Neural cell (in vitro differentiated cells): Measurements from ENCODE around the gene HOXB6. TPM values are rescaled to one million over a fixed set of nuclear protein-coding genes. Genes with fewer than 3 reads are reported as not detected.

ENCODE experiments used
- H2AFZ ChIP-seq: fragments of 200-600, 300-800 bp; sonication (generic), shearing (Covaris generic); 2 replicates; pipeline ENCODE4 v1.6.0; 2014; ENCODE audit warnings: low read depth, mild to moderate bottlenecking, antibody characterized with exemption, low read length, moderate library complexity
- H3F3A ChIP-seq: fragments of 200-600 bp; shearing (Covaris generic); 2 replicates; pipeline ENCODE4 v1.6.1; 2016; ENCODE audit warnings: mild to moderate bottlenecking, moderate library complexity, mixed read lengths, antibody characterized with exemption, low read length; ENCODE audit not compliant: insufficient read depth, poor library complexity, severe bottlenecking
- H3K27ac ChIP-seq: fragments of 200-600, 300-800 bp; sonication (generic), shearing (Covaris generic); 2 replicates; pipeline ENCODE4 v1.5.1; 2014; ENCODE audit warnings: mild to moderate bottlenecking, low read length, moderate library complexity
- H3K27me3 ChIP-seq: fragments of 300-800, 200-600 bp; sonication (generic), shearing (Covaris generic); 2 replicates; pipeline ENCODE4 v1.6.0; 2014; ENCODE audit warnings: mild to moderate bottlenecking, low read depth, low read length, moderate library complexity; ENCODE audit not compliant: insufficient read depth
- H3K36me3 ChIP-seq: fragments of 300-800, 200-600 bp; sonication (generic), shearing (Covaris generic); 2 replicates; pipeline ENCODE4 v1.5.1; 2014; ENCODE audit warnings: mild to moderate bottlenecking, antibody characterized with exemption, low read length, moderate library complexity; ENCODE audit not compliant: insufficient read depth
- H3K4me2 ChIP-seq: fragments of 300-800, 200-600 bp; sonication (generic), shearing (Covaris generic); 2 replicates; pipeline ENCODE4 v1.6.0; 2014; ENCODE audit warnings: mild to moderate bottlenecking, low read length
- H3K4me3 ChIP-seq: fragments of 300-800, 200-600 bp; sonication (generic), shearing (Covaris generic); 2 replicates; pipeline ENCODE4 v1.5.1; 2014; ENCODE audit warnings: mild to moderate bottlenecking, low read length, moderate library complexity
- H3K79me2 ChIP-seq: fragments of 200-600 bp; shearing (Covaris generic); replicated peaks from 2 replicates; pipeline ENCODE4 v1.6.0; 2014; ENCODE audit warnings: mild to moderate bottlenecking, low read length, moderate library complexity; ENCODE audit not compliant: insufficient read depth
- H3K9ac ChIP-seq: fragments of 300-800, 200-600 bp; sonication (generic), shearing (Covaris generic); 2 replicates; pipeline ENCODE4 v1.6.1; 2016; ENCODE audit warnings: mild to moderate bottlenecking, low read length, mixed read lengths
- H3K9me2 ChIP-seq: fragments of 200-600 bp; shearing (Covaris generic); 2 replicates; pipeline ENCODE4 v1.6.1; 2016; ENCODE audit warnings: mild to moderate bottlenecking, low read length, mixed read lengths; ENCODE audit not compliant: insufficient read depth
- H3K9me3 ChIP-seq: fragments of 200-600, 300-800 bp; sonication (generic), shearing (Covaris generic); 2 replicates; pipeline ENCODE4 v1.6.1; 2016; ENCODE audit warnings: mild to moderate bottlenecking, mixed run types, low read length, moderate library complexity, mixed read lengths
- H4K20me1 ChIP-seq: fragments of 200-600 bp; shearing (Covaris generic); 2 replicates; pipeline ENCODE4 v1.6.1; 2016; ENCODE audit warnings: mild to moderate bottlenecking, mixed run types; ENCODE audit not compliant: insufficient read depth
- EP300 ChIP-seq: fragments of 450-650 bp; conservative IDR thresholded peaks from 2 replicates; pipeline ENCODE4 v1.6.1; 2014; ENCODE audit warnings: antibody characterized with exemption, mild to moderate bottlenecking, moderate library complexity; ENCODE audit not compliant: poor library complexity, severe bottlenecking
- EZH2 ChIP-seq: fragments of 200-600, 300-800 bp; shearing (Covaris generic), sonication (generic); IDR thresholded peaks from 2 replicates; pipeline ENCODE4 v1.6.1; 2014; ENCODE audit warnings: antibody characterized with exemption, low read length, borderline replicate concordance, mild to moderate bottlenecking; ENCODE audit not compliant: insufficient read depth, poor library complexity, severe bottlenecking
- MXI1 ChIP-seq: fragments of 450-650 bp; conservative IDR thresholded peaks from 2 replicates; pipeline ENCODE4 v1.6.1; 2014; ENCODE audit warnings: antibody characterized with exemption, mild to moderate bottlenecking; ENCODE audit not compliant: poor library complexity, severe bottlenecking
- POLR2AphosphoS5 ChIP-seq: IDR thresholded peaks from 2 replicates; pipeline ENCODE4 v1.6.1; 2012
- RAD21 ChIP-seq: fragments of 450-650 bp; conservative IDR thresholded peaks from 2 replicates; pipeline ENCODE4 v1.6.1; 2014; ENCODE audit warnings: antibody characterized with exemption, mild to moderate bottlenecking, moderate library complexity
- SMC3 ChIP-seq: fragments of 450-650 bp; conservative IDR thresholded peaks from 2 replicates; pipeline ENCODE4 v1.6.1; 2014; ENCODE audit warnings: antibody characterized with exemption, mild to moderate bottlenecking, moderate library complexity; ENCODE audit not compliant: poor library complexity
- TAF1 ChIP-seq: IDR thresholded peaks from 2 replicates; pipeline ENCODE4 v1.6.1; 2012; ENCODE audit warnings: low read depth
- polyA plus RNA-seq: library from polyadenylated mRNA; depleted of rRNA; stranded (reverse); fragments of >200 nt; gene quantifications from 2 replicates; pipeline ENCODE4 v1.2.3, GENCODE V29; 2014
- TF ChIP-seq, protein P1 (sequence below): fragments of 450-650 bp; IDR thresholded peaks from 2 replicates; pipeline ENCODE4 v1.5.1; 2014; ENCODE audit warnings: antibody characterized with exemption, mild to moderate bottlenecking, moderate library complexity; ENCODE audit not compliant: poor library complexity, severe bottlenecking
- TF ChIP-seq, protein P2 (sequence below): IDR thresholded peaks from 2 replicates; pipeline ENCODE4 v1.6.1; 2012; ENCODE audit warnings: borderline replicate concordance

HOXB6 gene
- polyA plus RNA-seq, 1 donor from 2014 or later: not detected

DNA sequence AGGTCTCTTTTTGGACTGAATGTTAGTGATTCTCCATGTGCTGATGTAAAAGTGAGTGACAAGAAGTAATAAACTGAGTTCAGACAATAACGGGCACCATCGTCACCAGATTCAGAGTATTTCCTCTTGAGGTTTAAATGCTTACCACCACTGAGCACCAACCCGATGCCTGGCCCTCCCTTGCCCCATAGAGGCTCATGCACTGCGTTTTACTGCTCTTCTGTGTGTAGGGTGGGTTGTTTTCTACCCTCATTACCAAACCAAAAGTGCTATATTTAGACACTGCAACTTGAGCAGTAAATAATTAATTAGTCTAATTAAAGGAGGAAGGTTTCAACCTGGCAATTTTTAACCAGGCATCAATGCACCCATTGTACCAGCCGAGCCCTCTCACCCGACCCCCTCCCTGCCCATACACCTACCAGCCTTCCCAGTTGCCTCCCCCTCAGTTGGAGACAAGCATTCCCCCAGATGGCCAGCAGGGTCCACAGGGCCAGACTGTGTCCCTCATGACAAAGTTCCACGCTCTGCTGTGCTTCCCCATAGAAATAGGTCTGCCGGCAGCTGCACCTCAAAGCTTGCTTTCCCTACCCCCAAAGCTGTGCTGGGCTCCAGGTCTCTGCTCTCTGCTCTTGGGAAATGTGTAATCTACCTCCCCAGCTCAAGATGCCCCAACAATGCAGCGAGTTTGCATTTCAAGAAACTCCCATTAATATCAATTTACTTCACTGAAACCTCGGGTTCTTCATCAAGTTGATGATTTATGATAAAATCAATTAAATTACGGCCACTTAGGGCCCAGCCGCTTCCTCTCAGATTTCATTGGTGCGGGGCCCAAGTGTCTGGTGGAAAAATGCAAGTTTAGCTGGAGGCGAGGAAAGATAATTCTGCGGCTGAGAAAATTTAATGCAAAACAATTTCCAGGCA lies 42.6 kb downstream of the HOXB6 start:
- no peaks in the 10 kb centered on the region for H3K9me2 ChIP-seq
- TF ChIP-seq, protein P1, sequence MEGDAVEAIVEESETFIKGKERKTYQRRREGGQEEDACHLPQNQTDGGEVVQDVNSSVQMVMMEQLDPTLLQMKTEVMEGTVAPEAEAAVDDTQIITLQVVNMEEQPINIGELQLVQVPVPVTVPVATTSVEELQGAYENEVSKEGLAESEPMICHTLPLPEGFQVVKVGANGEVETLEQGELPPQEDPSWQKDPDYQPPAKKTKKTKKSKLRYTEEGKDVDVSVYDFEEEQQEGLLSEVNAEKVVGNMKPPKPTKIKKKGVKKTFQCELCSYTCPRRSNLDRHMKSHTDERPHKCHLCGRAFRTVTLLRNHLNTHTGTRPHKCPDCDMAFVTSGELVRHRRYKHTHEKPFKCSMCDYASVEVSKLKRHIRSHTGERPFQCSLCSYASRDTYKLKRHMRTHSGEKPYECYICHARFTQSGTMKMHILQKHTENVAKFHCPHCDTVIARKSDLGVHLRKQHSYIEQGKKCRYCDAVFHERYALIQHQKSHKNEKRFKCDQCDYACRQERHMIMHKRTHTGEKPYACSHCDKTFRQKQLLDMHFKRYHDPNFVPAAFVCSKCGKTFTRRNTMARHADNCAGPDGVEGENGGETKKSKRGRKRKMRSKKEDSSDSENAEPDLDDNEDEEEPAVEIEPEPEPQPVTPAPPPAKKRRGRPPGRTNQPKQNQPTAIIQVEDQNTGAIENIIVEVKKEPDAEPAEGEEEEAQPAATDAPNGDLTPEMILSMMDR: no peak
- TF ChIP-seq EZH2: no peak
- no peak for TF ChIP-seq EP300
- no peak for TF ChIP-seq RAD21
- no peak for TF ChIP-seq MXI1
- TF ChIP-seq, protein P2, sequence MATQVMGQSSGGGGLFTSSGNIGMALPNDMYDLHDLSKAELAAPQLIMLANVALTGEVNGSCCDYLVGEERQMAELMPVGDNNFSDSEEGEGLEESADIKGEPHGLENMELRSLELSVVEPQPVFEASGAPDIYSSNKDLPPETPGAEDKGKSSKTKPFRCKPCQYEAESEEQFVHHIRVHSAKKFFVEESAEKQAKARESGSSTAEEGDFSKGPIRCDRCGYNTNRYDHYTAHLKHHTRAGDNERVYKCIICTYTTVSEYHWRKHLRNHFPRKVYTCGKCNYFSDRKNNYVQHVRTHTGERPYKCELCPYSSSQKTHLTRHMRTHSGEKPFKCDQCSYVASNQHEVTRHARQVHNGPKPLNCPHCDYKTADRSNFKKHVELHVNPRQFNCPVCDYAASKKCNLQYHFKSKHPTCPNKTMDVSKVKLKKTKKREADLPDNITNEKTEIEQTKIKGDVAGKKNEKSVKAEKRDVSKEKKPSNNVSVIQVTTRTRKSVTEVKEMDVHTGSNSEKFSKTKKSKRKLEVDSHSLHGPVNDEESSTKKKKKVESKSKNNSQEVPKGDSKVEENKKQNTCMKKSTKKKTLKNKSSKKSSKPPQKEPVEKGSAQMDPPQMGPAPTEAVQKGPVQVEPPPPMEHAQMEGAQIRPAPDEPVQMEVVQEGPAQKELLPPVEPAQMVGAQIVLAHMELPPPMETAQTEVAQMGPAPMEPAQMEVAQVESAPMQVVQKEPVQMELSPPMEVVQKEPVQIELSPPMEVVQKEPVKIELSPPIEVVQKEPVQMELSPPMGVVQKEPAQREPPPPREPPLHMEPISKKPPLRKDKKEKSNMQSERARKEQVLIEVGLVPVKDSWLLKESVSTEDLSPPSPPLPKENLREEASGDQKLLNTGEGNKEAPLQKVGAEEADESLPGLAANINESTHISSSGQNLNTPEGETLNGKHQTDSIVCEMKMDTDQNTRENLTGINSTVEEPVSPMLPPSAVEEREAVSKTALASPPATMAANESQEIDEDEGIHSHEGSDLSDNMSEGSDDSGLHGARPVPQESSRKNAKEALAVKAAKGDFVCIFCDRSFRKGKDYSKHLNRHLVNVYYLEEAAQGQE: no peak
- TF ChIP-seq SMC3: no peak
- TF ChIP-seq TAF1: no peak
- TF ChIP-seq POLR2AphosphoS5: no peak
- H3K36me3 ChIP-seq: no peaks in the 10 kb centered on the region
- no peaks in the 10 kb centered on the region for H4K20me1 ChIP-seq
- H3K9me3 ChIP-seq: no peaks in the 10 kb centered on the region
- no peak overlapping the region for H3K9ac ChIP-seq
- no peak overlapping the region for H2AFZ ChIP-seq
- no peak overlapping the region for H3K27ac ChIP-seq
- no peak overlapping the region for H3K4me3 ChIP-seq
- H3K79me2 ChIP-seq: no peaks in the 10 kb centered on the region
- H3K4me2 ChIP-seq: no peak overlapping the region
- H3F3A ChIP-seq: no peaks in the 10 kb centered on the region
- H3K27me3 ChIP-seq: peaks cover 99% of the 10 kb centered on the region

DNA sequence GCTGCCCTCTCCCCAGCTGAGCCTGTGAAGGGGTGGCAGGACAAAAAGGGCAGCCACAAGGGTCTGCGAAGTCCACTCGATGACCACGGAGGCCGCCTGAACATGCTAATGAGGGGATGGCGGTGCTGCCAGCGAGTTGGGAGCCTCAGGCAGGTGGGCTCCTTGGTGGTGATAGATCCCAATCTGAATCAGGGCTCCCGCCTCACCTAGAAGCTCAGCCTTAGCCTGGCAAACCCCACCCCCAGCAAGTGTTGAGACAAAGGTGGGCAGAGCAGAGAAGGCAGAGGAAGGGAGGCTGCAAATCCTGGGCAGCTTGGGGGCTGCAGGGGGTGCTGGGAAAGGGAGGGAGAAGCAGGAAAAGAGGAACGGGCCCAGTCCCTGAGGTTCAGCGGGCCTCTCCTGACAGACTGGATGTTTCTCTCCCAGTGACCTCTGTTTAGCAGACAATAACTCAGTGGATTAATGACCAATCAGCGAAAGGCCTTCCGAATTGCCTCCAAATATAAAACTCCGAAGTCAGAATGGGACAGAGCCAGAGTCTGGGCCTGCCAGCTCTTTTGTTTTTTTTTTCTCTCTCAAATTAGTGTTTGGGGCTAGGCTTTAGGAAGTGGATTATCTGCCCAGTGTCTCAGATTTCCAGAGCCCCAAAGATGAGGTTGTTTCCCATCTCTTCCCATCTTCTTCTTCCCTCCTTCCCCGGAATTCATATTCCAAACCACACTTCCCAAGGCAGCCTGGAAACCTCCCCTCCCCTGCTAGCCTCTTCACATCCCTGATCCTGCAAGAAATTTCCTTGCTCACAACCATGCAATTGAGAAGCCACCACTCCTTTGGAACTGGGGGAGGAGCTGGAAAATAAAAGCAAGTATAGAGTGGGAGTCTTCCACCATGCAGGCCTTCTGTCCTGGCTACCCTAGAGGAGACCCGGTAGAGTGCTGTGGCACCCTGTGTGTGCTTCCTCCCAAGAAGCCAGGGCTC lies 44.7 kb downstream of the HOXB6 start:
- H2AFZ ChIP-seq: no peak overlapping the region
- no peak overlapping the region for H3K4me2 ChIP-seq
- TF ChIP-seq, protein P2: no peak
- TF ChIP-seq, protein P1: no peak
- TF ChIP-seq POLR2AphosphoS5 (no peak), SMC3 (no peak), TAF1 (no peak), EP300 (no peak), RAD21 (no peak), MXI1 (no peak), EZH2 (no peak)
- no peaks in the 10 kb centered on the region for H4K20me1 ChIP-seq
- H3F3A ChIP-seq: no peaks in the 10 kb centered on the region
- H3K79me2 ChIP-seq: no peaks in the 10 kb centered on the region
- no peak overlapping the region for H3K9ac ChIP-seq
- no peaks in the 10 kb centered on the region for H3K9me3 ChIP-seq
- no peak overlapping the region for H3K27ac ChIP-seq
- no peaks in the 10 kb centered on the region for H3K9me2 ChIP-seq
- H3K27me3 ChIP-seq: peaks cover 98% of the 10 kb centered on the region
- no peaks in the 10 kb centered on the region for H3K36me3 ChIP-seq
- H3K4me3 ChIP-seq: no peak overlapping the region
